Caco-2 (cell line): ENCODE measurements around the gene GRIPAP1. TPM values are rescaled to one million over a fixed set of nuclear protein-coding genes. Genes with fewer than 3 reads are reported as not detected.

Experiments
- BruUV-seq: library from RNA; stranded (reverse); fragments of 400-500 nt; replicated peaks from 2 replicates; lab custom pipeline; 2021; lab: Mats Ljungman, UMichigan
- CTCF ChIA-PET: fragments of 300-600 bp; sonication (Branson Sonifier 250); formaldehyde crosslinking; loops from one replicate; lab custom pipeline; 2022; ENCODE audit warnings: antibody characterized with exemption; lab: Charles Lee
- POLR2A ChIA-PET: fragments of 300-600 bp; sonication (Branson Sonifier 250); formaldehyde crosslinking; loops from one replicate; lab custom pipeline; 2022; ENCODE audit warnings: antibody characterized with exemption; lab: Charles Lee
- DNase-seq, 2 experiments: peaks; one replicate each; pipeline versions ENCODE4 v3.0.0 to v3.0.0-alpha.2; 2020 to 2022
- H3K27me3 ChIP-seq: replicated peaks from 2 replicates; pipeline ENCODE4 v1.6.0; 2011; ENCODE audit warnings: low read length; ENCODE audit not compliant: control insufficient read depth, insufficient read depth
- H3K36me3 ChIP-seq: 2 replicates; pipeline ENCODE4 v1.5.1; 2011; ENCODE audit warnings: low read length; ENCODE audit not compliant: control insufficient read depth, insufficient read depth
- H3K4me1 ChIP-seq: fragments of 250-450 bp; sonication (Bioruptor Pico); 2 replicates; pipeline ENCODE4 v1.5.1; 2020; ENCODE audit warnings: mild to moderate bottlenecking
- H3K4me3 ChIP-seq: 2 replicates; pipeline ENCODE4 v1.5.1; 2011; ENCODE audit warnings: low read depth, mild to moderate bottlenecking, control low read depth, low read length
- H3K9me3 ChIP-seq: fragments of 250-450 bp; sonication (Bioruptor Pico); 2 replicates; pipeline ENCODE4 v1.5.1; 2020; ENCODE audit warnings: mild to moderate bottlenecking, moderate library complexity
- H3K27ac Mint-ChIP-seq: one replicate; pipeline ENCODE4 v1.8.0; 2022; ENCODE audit warnings: mixed read lengths; ENCODE audit not compliant: unreplicated experiment
- H3K27me3 Mint-ChIP-seq: one replicate; pipeline ENCODE4 v1.8.0; 2022; ENCODE audit warnings: mixed read lengths; ENCODE audit not compliant: insufficient read depth, unreplicated experiment
- H3K36me3 Mint-ChIP-seq: one replicate; pipeline ENCODE4 v1.8.0; 2022; ENCODE audit warnings: mild to moderate bottlenecking, mixed read lengths; ENCODE audit not compliant: insufficient read depth, unreplicated experiment
- H3K4me1 Mint-ChIP-seq: one replicate; pipeline ENCODE4 v1.8.0; 2022; ENCODE audit warnings: low read depth, mixed read lengths; ENCODE audit not compliant: unreplicated experiment
- H3K4me3 Mint-ChIP-seq: one replicate; pipeline ENCODE4 v1.8.0; 2022; ENCODE audit warnings: mild to moderate bottlenecking, moderate library complexity, mixed read lengths; ENCODE audit not compliant: unreplicated experiment
- H3K9me3 Mint-ChIP-seq: one replicate; pipeline ENCODE4 v1.8.0; 2022; ENCODE audit warnings: mixed read lengths; ENCODE audit not compliant: unreplicated experiment
- CTCF ChIP-seq, 2 experiments: fragments of 200-600 bp in 1 of 2; IDR thresholded peaks; 1 replicate in 1 of 2; 2 replicates in 1 of 2; pipeline versions ENCODE4 v1.5.1 to v1.8.0; 2011 to 2022; ENCODE audit warnings: antibody characterized with exemption in 1 of 2, control low read depth in 1 of 2, inconsistent platforms in 1 of 2, low read depth in 1 of 2, low read length in 1 of 2, mild to moderate bottlenecking in 1 of 2, moderate library complexity in 1 of 2; ENCODE audit not compliant: insufficient read depth in 1 of 2, severe bottlenecking in 1 of 2, unreplicated experiment in 1 of 2
- intact Hi-C: fragments of 100-400 bp; cut with micrococcal nuclease; formaldehyde crosslinking; loops from one replicate; pipeline ENCODE4 v1.10.0; 2022; ENCODE audit not compliant: unreplicated experiment
- total RNA-seq: library from RNA; stranded (reverse); gene quantifications from 2 replicates; pipeline ENCODE4 v1.2.3, GENCODE V29; 2022

Gene GRIPAP1
- total RNA-seq, 1 experiment from 2014 or later: 43.6 TPM

DNA sequence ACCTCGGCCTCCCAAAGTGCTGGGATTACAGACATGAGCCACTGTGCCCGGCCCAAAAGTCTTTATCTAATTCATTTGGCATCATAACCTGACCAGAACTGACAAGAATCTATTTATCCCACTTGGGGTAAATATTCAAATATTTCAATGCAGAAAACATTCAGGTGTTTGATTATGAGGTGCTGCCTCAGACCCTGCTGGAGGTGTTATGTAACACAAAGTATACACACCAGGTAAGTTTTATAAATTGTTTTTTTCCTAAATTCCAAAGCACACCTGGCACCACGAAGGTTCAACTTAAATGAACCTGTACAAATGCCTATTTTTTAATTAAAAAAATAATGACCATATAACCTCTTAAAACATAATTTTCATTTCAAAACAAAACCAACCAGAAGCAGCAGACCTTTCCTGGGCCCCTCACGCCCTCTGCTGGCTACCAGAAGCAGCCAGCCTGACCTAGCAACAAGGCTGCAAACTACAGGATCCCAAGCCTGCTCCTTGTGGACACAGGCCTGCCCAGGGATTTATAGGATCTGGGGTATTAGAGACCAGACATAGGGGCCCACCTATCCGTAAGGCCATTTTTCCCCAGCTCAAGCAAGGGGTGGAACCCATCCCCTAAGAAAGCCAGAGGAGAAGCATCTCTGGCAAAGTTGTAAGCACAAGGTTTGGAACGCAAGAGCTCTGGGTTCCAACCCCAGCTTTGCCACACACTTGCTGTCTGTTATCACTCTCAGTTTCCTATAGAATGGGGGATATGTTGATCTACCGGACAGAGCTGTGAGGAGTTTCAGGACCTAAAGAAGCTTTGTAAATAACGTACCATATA is 56.3 kb downstream of the GRIPAP1 start:
- Histone ChIP-seq H3K27me3 (no peaks in the 10 kb centered on the region), H3K9me3 (no peaks in the 10 kb centered on the region), H3K4me3 (no peak overlapping the region), H3K36me3 (no peaks in the 10 kb centered on the region; the same call in 1 of the 2 replicates), H3K4me1 (no peaks in the 10 kb centered on the region)
- peak; percentile 69 to 88 for TF ChIP-seq CTCF (IDR thresholded peaks at IDR 0.05; ENCODE audit: insufficient read depth in 1 of 2, low read depth in 1 of 2, low read length in 1 of 2, severe bottlenecking in 1 of 2, unreplicated experiment in 1 of 2)
- H3K27me3 Mint-ChIP-seq: no peaks in the 10 kb centered on the region
- no TSS peak for BruUV-seq
- ChIA-PET POLR2A (no interaction called here), CTCF (interaction anchor here (0.7 to 0.9 kb wide), 2 partner anchors 140 to 297 kb away, joined by 3 read pairs; no protein-coding TSS in a partner anchor)
- no peak overlapping the region for H3K27ac Mint-ChIP-seq
- no peaks in the 10 kb centered on the region for H3K9me3 Mint-ChIP-seq
- no peaks in the 10 kb centered on the region for H3K4me1 Mint-ChIP-seq
- H3K4me3 Mint-ChIP-seq: no peak overlapping the region
- intact Hi-C loops: loop anchor here (5.0 kb wide), 1 partner anchor 183 kb away; the partner anchor contains the start of gene GLOD5
- peaks cover 5% of the 10 kb centered on the region for H3K36me3 Mint-ChIP-seq
- peak; percentile 42 to 57 for DNase-seq

- Histone ChIP-seq H3K36me3 (no peaks in the 10 kb centered on the region; the same call in 1 of the 2 replicates), H3K27me3 (no peaks in the 10 kb centered on the region), H3K4me1 (no peaks in the 10 kb centered on the region), H3K9me3 (no peaks in the 10 kb centered on the region), H3K4me3 (no peak overlapping the region)
- intact Hi-C loops: no loop called here
- POLR2A ChIA-PET: no interaction called here
- peaks cover 11% of the 10 kb centered on the region for H3K36me3 Mint-ChIP-seq
- no peaks in the 10 kb centered on the region for H3K27me3 Mint-ChIP-seq
- no peaks in the 10 kb centered on the region for H3K4me1 Mint-ChIP-seq
- CTCF ChIA-PET: interaction anchor here (1.0 kb wide), 1 partner anchor 13 kb away, joined by 3 read pairs; no protein-coding TSS in a partner anchor
- no peak for DNase-seq
- H3K27ac Mint-ChIP-seq: no peak overlapping the region
- H3K4me3 Mint-ChIP-seq: no peak overlapping the region
- no peak for TF ChIP-seq CTCF (IDR thresholded peaks at IDR 0.05; ENCODE audit: insufficient read depth in 1 of 2, low read depth in 1 of 2, low read length in 1 of 2, severe bottlenecking in 1 of 2, unreplicated experiment in 1 of 2)
- no peaks in the 10 kb centered on the region for H3K9me3 Mint-ChIP-seq
- no TSS peak for BruUV-seq
Measured at GRCh38 chrX:48942895-48943294, 59.2 kb downstream of the GRIPAP1 start.

- POLR2A ChIA-PET: interaction anchor here (0.7 kb wide), 1 partner anchor 8 kb away, joined by 11 read pairs; no protein-coding TSS in a partner anchor
- Histone ChIP-seq H3K9me3 (no peaks in the 10 kb centered on the region), H3K4me1 (no peaks in the 10 kb centered on the region), H3K36me3 (no peaks in the 10 kb centered on the region; the same call in 1 of the 2 replicates), H3K27me3 (no peaks in the 10 kb centered on the region), H3K4me3 (no peak overlapping the region)
- H3K9me3 Mint-ChIP-seq: no peaks in the 10 kb centered on the region
- no peak overlapping the region for H3K27ac Mint-ChIP-seq
- DNase-seq: no peak
- no peaks in the 10 kb centered on the region for H3K4me1 Mint-ChIP-seq
- intact Hi-C loops: no loop called here
- no peak for TF ChIP-seq CTCF (IDR thresholded peaks at IDR 0.05; ENCODE audit: insufficient read depth in 1 of 2, low read depth in 1 of 2, low read length in 1 of 2, severe bottlenecking in 1 of 2, unreplicated experiment in 1 of 2)
- no peak overlapping the region for H3K4me3 Mint-ChIP-seq
- H3K27me3 Mint-ChIP-seq: no peaks in the 10 kb centered on the region
- CTCF ChIA-PET: interaction anchor here (0.6 kb wide), 1 partner anchor 103 kb away, joined by 3 read pairs; no protein-coding TSS in a partner anchor
- no TSS peak for BruUV-seq
- peaks cover 13% of the 10 kb centered on the region for H3K36me3 Mint-ChIP-seq
Measured at GRCh38 chrX:48940404-48940955, 61.6 kb downstream of the GRIPAP1 start.
